SJCRH30 (cell line): Measurements from ENCODE around the gene ARID1B. TPM values are rescaled to one million over a fixed set of nuclear protein-coding genes. Genes with fewer than 3 reads are reported as not detected.

ENCODE experiments used
- DNase-seq, 2 experiments: peaks; one replicate each; pipeline ENCODE4 v3.0.0-alpha.2; 2015 to 2020
- H3K27ac ChIP-seq: fragments of 250-450 bp; sonication (Bioruptor Pico); 2 replicates; pipeline ENCODE4 v1.5.1; 2020; ENCODE audit warnings: mild to moderate bottlenecking, moderate library complexity
- H3K27me3 ChIP-seq: fragments of 250-450 bp; sonication (Bioruptor Pico); 2 replicates; pipeline ENCODE4 v1.5.1; 2020; ENCODE audit warnings: mild to moderate bottlenecking, moderate library complexity
- H3K36me3 ChIP-seq: fragments of 250-450 bp; sonication (Bioruptor Pico); 2 replicates; pipeline ENCODE4 v1.5.1; 2020; ENCODE audit warnings: mild to moderate bottlenecking, moderate library complexity
- H3K4me1 ChIP-seq: fragments of 250-450 bp; sonication (Bioruptor Pico); 2 replicates; pipeline ENCODE4 v1.5.1; 2020; ENCODE audit warnings: mild to moderate bottlenecking, moderate library complexity
- H3K4me3 ChIP-seq: fragments of 250-450 bp; sonication (Bioruptor Pico); 2 replicates; pipeline ENCODE4 v1.5.1; 2020; ENCODE audit warnings: mild to moderate bottlenecking, moderate library complexity
- H3K9me3 ChIP-seq: fragments of 250-450 bp; sonication (Bioruptor Pico); replicated peaks from 2 replicates; pipeline ENCODE4 v1.5.1; 2020; ENCODE audit warnings: mild to moderate bottlenecking, moderate library complexity
- total RNA-seq: library from RNA; depleted of rRNA; stranded (reverse); fragments of >200 nt; shearing (Covaris generic); gene quantifications from 2 replicates; pipeline ENCODE4 v1.2.3, GENCODE V29; 2014

Gene ARID1B
- total RNA-seq, 1 experiment from 2014 or later, result 28.5 TPM

DNA sequence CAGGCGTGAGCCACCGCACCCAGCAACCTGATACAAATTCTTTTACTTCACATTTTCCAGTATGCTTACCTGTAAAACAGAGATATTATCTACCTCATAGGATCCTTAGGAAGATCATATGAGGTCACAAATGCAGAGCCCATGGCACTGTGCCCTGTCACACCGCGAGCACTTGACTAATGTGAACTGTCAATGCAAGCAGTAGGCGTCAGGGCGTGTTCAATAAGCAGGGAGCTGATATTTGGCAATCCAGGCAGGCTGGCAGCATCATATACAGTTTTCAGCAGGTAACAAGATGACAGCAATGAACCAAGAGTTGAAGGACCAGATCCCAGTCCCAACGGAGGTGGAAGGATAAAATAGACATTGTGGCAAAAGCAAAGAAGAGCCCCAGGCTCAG is 14.6 kb upstream of the ARID1B start:
- H3K9me3 ChIP-seq, result no peaks in the 10 kb centered on the region
- 0 out of 2 replicates have a peak, but pooled peaks cover 2% of the 10 kb centered on the region for H3K27me3 ChIP-seq
- no peak overlapping the region for H3K27ac ChIP-seq
- no peak overlapping the region for H3K4me3 ChIP-seq
- no peak for DNase-seq
- H3K4me1 ChIP-seq, result no peaks in the 10 kb centered on the region
- H3K36me3 ChIP-seq, result no peaks in the 10 kb centered on the region

DNA sequence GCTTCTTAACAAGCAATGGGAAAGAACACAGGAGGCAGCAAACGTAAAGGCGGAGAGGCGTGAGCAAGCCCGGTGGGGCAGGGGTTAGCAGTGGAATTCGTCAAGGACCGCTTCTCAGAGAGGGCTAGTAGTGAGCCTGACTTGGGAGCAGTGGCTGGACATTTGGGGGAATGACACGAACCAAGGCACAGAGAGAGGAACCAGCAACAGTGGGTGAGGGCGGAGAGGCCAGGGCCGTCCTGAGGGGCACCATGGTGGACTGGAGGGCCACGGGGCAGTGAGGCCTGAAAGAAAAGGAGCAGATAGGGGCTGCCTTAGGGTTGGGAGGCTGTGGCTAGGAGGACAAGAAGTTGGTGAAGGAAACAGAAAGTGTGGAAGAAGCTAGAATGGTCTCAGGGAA is 12.1 kb upstream of the ARID1B start:
- no peak for DNase-seq
- Histone ChIP-seq H3K27ac (no peak overlapping the region), H3K4me1 (no peaks in the 10 kb centered on the region), H3K9me3 (no peaks in the 10 kb centered on the region), H3K27me3 (0 out of 2 replicates have a peak, but pooled peaks cover 3% of the 10 kb centered on the region), H3K36me3 (no peaks in the 10 kb centered on the region), H3K4me3 (no peak overlapping the region)

DNA sequence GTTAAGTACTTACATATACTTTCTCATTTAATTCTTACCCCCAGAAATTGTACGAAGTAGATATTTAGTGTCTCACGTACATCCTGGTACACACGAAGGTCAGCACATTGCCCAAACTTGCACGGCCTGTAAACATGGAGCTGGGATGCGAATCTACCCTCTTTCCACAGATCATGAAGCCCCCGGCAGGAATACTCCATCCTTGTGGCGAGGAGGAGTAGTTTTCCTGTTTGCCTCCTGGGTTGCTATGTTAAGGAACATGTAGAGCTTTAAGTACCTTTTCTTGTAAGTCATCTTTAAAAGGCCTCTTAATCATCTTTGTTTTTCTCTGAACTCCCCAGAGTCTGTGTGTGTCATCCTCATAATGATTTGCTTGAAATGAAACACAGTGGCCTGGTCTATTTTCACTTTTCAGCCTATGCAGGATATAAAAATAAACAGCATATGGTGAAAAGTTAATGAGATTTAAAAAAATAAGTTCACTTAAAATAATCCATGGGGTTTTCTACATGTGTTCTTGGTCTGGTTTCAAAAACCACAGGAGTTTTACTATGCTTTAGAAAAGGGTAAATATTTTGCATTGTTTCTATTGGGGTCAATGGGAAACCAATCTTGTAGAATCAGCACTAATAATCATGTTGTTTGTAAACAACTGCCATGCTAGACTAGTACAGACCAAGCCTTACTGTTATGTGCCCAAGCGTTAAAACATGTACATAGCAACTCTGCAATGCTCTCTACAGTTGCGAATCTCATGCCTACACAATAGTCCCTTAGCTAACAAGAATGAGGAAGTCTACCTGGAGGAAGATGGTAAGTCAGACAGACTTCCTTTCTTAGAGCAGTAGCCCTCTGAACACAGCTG is 9.3 kb upstream of the ARID1B start:
- H3K36me3 ChIP-seq, result no peaks in the 10 kb centered on the region
- H3K9me3 ChIP-seq, result no peaks in the 10 kb centered on the region
- 0 out of 2 replicates have a peak, but pooled peaks cover 3% of the 10 kb centered on the region for H3K27me3 ChIP-seq
- H3K27ac ChIP-seq, result no peak overlapping the region
- DNase-seq, result no peak
- H3K4me3 ChIP-seq, result no peak overlapping the region
- H3K4me1 ChIP-seq, result no peaks in the 10 kb centered on the region

DNA sequence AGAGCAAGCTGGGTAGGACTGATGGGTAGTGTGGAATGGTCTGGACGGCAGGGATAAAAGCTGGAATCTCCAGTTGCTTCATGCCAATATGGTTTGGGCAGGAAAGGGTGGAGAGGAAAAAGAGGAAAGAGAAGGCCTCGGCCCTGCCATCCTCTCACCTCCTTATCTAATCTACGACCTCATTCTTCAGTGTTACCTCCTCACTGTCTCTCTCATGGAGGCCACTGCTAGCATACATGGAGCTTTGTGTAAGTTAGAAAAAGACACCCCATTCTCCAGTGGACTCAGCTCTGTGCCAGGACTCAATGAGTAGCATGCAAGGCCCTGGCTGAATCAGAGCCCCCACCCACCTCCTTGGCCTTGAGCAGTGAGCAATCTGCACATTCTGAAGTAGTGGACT is 6.1 kb upstream of the ARID1B start:
- peaks cover 16% of the 10 kb centered on the region for H3K4me1 ChIP-seq
- no peak overlapping the region for H3K27ac ChIP-seq
- no peak for DNase-seq
- H3K27me3 ChIP-seq, result 0 out of 2 replicates have a peak, but pooled peaks cover 3% of the 10 kb centered on the region
- no peak overlapping the region for H3K4me3 ChIP-seq
- no peaks in the 10 kb centered on the region for H3K9me3 ChIP-seq
- no peaks in the 10 kb centered on the region for H3K36me3 ChIP-seq

DNA sequence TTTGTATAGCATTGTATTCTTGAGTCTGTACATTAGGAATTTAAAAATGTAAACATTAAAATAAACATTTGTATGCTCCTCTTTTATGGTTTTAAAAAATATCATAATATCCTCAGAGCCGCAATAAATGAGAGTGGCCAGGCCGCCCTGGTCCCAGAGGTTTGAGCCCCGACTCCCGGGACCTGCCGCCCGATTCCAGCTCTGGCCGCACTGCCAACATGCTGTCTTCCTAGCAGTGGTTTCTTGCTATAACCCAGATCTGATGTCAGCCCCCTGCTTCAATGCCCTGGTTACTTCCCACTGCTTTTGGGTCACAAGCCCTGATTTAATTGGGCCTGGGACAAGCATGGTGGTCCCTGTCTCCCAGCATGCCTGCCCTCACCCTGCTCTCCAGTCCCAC is 5.4 kb upstream of the ARID1B start:
- Histone ChIP-seq H3K36me3 (no peaks in the 10 kb centered on the region), H3K27ac (no peak overlapping the region), H3K9me3 (no peaks in the 10 kb centered on the region), H3K4me1 (peaks cover 16% of the 10 kb centered on the region), H3K27me3 (0 out of 2 replicates have a peak, but pooled peaks cover 3% of the 10 kb centered on the region), H3K4me3 (no peak overlapping the region)
- DNase-seq, result no peak

DNA sequence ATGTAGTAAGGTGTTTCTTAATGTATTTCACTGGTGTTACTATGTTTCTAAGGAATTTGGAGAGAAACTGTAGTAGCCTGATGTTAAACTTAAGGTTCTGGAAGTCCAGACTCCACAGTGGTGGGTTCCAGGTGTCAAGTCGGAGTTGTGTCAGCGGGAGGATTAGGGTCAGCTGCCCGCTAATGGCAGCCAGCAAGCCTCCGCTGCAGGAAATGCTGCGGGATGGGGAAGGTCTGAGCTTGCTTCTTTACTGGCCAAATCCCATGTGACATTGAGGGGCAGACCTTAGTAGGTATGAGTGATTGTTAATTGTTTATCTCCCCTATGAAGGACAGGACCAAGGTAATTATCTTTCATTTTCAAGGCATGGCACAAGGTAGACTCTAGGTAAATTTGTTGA is 3.7 kb upstream of the ARID1B start:
- H3K27me3 ChIP-seq, result no peaks in the 10 kb centered on the region
- peaks cover 16% of the 10 kb centered on the region for H3K4me1 ChIP-seq
- no peaks in the 10 kb centered on the region for H3K9me3 ChIP-seq
- DNase-seq, result no peak
- no peak overlapping the region for H3K27ac ChIP-seq
- no peak overlapping the region for H3K4me3 ChIP-seq
- H3K36me3 ChIP-seq, result no peaks in the 10 kb centered on the region

DNA sequence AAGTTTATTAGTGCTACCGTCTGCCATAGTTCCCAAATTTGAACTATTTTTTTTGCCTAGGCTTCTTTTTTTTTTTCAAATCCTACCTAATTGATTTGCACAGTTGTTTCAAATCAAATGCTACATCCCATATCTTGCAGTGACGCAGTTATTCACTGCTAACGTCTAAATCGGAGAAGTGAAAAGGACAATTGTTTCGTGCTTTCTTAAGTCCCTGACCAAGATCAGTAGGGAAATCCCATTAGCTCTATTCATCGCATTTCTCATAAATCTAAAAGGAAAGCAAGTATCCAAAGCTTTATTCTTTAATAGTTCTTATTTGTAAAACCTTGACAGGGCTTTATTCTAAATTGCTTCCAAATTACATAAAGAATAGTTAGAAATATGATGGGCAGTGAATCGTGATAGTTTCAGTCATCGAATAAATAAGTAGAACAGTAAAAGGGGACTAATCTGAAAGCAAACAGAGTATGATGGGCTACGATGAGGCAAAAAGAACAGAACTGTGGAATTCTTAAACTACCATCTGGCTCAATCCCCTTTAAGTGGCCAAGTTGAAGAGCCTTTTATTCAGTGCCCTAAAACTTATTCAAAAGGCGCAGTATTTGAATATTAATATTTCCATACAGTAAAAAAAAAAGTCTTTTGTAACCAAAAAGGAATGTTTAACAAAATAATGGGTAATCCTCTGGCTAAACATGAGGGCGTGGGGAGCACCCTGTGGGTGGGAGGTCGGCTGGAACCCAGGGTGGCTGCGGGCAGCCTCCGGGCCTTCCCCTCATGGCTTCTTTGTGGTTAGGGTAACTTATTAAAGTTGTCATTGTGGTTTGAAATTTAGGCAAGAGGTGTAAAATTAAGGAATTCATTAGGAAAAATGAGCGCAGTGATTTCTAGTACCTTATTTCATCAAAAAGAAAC is 3.0 kb upstream of the ARID1B start:
- H3K4me3 ChIP-seq, result no peak overlapping the region
- no peak for DNase-seq

DNA sequence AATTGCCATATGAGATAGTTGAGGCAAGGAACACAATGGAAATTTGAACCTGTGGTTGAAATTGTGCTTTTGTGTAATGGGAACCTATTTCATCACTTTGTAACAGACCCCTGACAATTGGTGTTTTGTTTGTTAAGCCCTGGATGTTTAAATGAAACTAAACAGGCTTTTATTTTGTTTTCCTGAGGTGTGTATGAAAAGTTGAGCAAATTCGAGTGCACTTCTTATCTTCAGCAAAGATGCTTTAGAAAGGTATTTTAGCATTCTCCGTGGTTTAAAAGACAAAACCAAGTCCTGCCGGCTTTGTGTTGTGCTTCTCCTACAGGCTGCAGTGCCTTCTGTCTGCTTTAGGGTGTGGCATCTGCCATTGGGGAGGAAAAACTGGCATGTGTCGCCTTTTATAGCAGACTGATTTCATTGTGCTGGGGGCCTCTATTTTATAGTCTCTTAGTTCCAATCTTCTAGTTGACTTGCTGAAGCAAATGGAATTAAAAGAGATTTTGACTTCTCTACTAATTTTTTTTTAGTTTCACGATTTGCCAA is 2.2 kb upstream of the ARID1B start:
- Histone ChIP-seq H3K36me3 (no peaks in the 10 kb centered on the region), H3K4me1 (peaks cover 16% of the 10 kb centered on the region), H3K9me3 (no peaks in the 10 kb centered on the region), H3K4me3 (no peak overlapping the region), H3K27me3 (no peaks in the 10 kb centered on the region), H3K27ac (no peak overlapping the region)
- DNase-seq, result peak in 1 of 2 experiments; percentile 19

More for the DNA sequence above, 3.0 kb upstream of the ARID1B start:
- Histone ChIP-seq H3K27me3 (no peaks in the 10 kb centered on the region), H3K9me3 (no peaks in the 10 kb centered on the region), H3K27ac (no peak overlapping the region), H3K4me1 (peaks cover 16% of the 10 kb centered on the region), H3K36me3 (no peaks in the 10 kb centered on the region)

DNA sequence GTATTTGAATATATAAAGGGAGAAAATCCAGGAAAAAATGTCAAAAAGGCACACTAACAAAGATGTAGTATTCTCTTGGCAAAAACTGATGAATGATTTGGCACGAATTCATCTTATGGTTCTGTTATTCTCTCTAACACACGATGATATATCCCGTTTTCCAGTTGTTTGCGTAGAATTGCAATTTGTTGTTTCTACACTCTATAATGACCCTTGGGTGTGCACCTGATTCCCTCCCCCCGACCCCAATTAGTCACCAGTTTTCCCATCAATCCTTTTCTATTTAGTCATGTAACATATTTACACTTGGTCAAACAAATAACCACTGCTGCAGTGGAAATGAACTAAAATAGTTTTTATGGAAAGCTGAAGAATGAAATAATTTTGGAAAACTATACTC is 1.5 kb upstream of the ARID1B start:
- DNase-seq, result no peak
- peaks cover 18% of the 10 kb centered on the region for H3K4me1 ChIP-seq
- no peaks in the 10 kb centered on the region for H3K27me3 ChIP-seq
- H3K36me3 ChIP-seq, result no peaks in the 10 kb centered on the region
- no peaks in the 10 kb centered on the region for H3K9me3 ChIP-seq
- H3K4me3 ChIP-seq, result no peak overlapping the region
- no peak overlapping the region for H3K27ac ChIP-seq

DNA sequence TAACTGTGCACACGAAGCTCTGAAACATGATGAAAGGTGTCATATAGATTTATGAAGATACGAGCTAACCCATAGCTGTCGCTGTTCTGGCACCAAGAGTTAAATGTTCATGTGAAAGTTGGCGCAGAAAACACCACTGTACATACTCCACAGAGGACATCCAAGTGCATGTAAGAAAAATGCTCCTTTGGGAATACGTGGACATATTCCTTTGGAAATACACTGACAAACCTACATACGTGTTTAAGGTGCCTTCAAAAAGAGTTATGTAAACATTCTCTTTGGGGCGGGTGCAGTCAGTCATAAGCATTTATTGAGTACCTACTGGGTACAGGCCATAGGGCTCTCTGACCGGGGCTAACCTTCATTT is 723 bp upstream of the ARID1B start:
- Histone ChIP-seq H3K4me3 (peak overlapping the region; percentile 86), H3K27me3 (no peaks in the 10 kb centered on the region), H3K36me3 (no peaks in the 10 kb centered on the region), H3K27ac (peak overlapping the region; percentile 91), H3K9me3 (no peaks in the 10 kb centered on the region), H3K4me1 (peaks cover 23% of the 10 kb centered on the region)
- DNase-seq, result peak in 1 of 2 experiments; percentile 46

DNA sequence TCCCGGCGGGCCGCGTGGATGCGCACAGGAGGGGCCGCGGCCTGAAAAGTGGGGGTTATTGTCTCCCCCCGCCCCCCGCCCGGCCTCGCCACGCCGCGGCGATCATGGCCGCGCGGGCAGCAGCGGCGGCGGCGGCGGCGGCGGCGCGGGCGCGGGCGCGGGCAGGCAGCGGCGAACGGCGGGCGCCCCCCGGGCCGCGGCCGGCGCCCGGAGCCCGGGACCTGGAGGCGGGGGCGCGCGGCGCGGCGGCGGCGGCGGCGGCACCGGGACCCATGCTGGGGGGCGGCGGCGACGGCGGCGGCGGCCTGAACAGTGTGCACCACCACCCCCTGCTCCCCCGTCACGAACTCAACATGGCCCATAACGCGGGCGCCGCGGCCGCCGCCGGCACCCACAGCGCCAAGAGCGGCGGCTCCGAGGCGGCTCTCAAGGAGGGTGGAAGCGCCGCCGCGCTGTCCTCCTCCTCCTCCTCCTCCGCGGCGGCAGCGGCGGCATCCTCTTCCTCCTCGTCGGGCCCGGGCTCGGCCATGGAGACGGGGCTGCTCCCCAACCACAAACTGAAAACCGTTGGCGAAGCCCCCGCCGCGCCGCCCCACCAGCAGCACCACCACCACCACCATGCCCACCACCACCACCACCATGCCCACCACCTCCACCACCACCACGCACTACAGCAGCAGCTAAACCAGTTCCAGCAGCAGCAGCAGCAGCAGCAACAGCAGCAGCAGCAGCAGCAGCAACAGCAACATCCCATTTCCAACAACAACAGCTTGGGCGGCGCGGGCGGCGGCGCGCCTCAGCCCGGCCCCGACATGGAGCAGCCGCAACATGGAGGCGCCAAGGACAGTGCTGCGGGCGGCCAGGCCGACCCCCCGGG is 637 bp downstream of the ARID1B start:
- Histone ChIP-seq H3K27me3 (no peaks in the 10 kb centered on the region), H3K9me3 (no peaks in the 10 kb centered on the region), H3K27ac (peak overlapping the region; percentile 91), H3K36me3 (no peaks in the 10 kb centered on the region), H3K4me1 (peaks cover 30% of the 10 kb centered on the region), H3K4me3 (peak overlapping the region; percentile 86)
- peak; percentile 44 to 60 for DNase-seq

DNA sequence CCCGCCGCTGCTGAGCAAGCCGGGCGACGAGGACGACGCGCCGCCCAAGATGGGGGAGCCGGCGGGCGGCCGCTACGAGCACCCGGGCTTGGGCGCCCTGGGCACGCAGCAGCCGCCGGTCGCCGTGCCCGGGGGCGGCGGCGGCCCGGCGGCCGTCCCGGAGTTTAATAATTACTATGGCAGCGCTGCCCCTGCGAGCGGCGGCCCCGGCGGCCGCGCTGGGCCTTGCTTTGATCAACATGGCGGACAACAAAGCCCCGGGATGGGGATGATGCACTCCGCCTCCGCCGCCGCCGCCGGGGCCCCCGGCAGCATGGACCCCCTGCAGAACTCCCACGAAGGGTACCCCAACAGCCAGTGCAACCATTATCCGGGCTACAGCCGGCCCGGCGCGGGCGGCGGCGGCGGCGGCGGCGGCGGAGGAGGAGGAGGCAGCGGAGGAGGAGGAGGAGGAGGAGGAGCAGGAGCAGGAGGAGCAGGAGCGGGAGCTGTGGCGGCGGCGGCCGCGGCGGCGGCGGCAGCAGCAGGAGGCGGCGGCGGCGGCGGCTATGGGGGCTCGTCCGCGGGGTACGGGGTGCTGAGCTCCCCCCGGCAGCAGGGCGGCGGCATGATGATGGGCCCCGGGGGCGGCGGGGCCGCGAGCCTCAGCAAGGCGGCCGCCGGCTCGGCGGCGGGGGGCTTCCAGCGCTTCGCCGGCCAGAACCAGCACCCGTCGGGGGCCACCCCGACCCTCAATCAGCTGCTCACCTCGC is 1.5 kb downstream of the ARID1B start:
- Histone ChIP-seq H3K27ac (peak overlapping the region; percentile 86), H3K36me3 (no peaks in the 10 kb centered on the region), H3K4me3 (peak overlapping the region; percentile 86), H3K27me3 (no peaks in the 10 kb centered on the region), H3K4me1 (peaks cover 30% of the 10 kb centered on the region), H3K9me3 (no peaks in the 10 kb centered on the region)
- peak; percentile 49 to 51 for DNase-seq

DNA sequence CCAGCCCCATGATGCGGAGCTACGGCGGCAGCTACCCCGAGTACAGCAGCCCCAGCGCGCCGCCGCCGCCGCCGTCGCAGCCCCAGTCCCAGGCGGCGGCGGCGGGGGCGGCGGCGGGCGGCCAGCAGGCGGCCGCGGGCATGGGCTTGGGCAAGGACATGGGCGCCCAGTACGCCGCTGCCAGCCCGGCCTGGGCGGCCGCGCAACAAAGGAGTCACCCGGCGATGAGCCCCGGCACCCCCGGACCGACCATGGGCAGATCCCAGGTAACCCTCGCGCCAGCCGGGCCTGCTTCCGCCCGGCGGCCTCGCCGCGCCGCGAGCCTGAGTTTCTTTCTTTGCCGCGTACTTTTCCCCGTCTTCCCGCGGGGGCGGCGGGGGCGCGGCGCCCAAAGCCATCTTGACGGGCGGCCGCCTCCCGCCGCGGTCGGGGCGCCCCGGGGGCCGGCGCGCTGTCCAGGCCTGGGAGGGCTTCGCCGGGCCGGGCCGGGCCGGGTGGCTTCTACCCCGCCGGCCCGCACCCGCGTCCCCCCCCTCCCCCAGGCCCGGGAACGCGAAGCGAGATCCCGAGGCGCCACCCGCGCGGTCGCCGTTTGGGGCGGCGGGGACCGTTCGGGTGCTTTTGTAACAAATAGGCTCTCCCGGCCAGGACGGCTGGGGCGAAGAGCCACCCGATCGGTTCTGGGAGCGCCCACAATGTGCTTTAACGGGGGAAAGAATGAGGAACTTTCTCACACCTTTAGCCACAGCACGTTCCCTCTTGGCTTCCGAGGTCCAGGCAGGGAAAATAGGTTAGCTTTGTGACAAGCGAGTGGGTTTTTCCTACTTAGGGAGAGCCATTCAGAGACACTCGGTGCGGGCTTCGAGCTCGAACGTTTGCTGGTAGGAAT is 2.3 kb downstream of the ARID1B start:
- Histone ChIP-seq H3K4me1 (peaks cover 25% of the 10 kb centered on the region), H3K4me3 (peak overlapping the region; percentile 86), H3K27ac (peak overlapping the region; percentile 86), H3K36me3 (no peaks in the 10 kb centered on the region), H3K9me3 (no peaks in the 10 kb centered on the region), H3K27me3 (no peaks in the 10 kb centered on the region)
- DNase-seq, result peak; percentile 39 to 55
